Naive thymus-derived CD4-positive, alpha-beta T cell (primary cell): ENCODE results near the gene OR2S2. TPM values are rescaled to one million over a fixed set of nuclear protein-coding genes. Genes with fewer than 3 reads are reported as not detected.
"Not testable (repeated sequence)": the region's sequence is repeated elsewhere in the genome, so short reads cannot be mapped to it uniquely, and the experiment has no call there.

Experiments used
- ATAC-seq: fragments of 150-1000 bp; cut with Tn5 transposase; 2 replicates; pipeline ENCODE4 v1.10.0; 2021; ENCODE audit warnings: mild to moderate bottlenecking, moderate library complexity
- CTCF ChIA-PET: fragments of 350-600 bp; sonication (Branson Sonifier 250); formaldehyde crosslinking; loops from one replicate; lab custom pipeline; 2021; ENCODE audit warnings: antibody characterized with exemption; lab: Charles Lee
- POLR2A ChIA-PET: fragments of 350-600 bp; sonication (Branson Sonifier 250); formaldehyde crosslinking; loops from one replicate; lab custom pipeline; 2021; ENCODE audit warnings: antibody characterized with exemption, inconsistent platforms; lab: Charles Lee
- DNase-seq, 9 donors: peaks; one replicate each; pipeline versions ENCODE4 v3.0.0 to v3.0.0-alpha.2; 2020 to 2022; ENCODE audit warnings: mixed read lengths in 1 of 9
- H3K27ac ChIP-seq: one replicate; pipeline ENCODE4 v1.7.0; 2013; ENCODE audit warnings: mild to moderate bottlenecking, low read depth, low read length, moderate library complexity
- H3K27me3 ChIP-seq, 2 donors: one replicate each; pipeline ENCODE4 v1.7.0; 2013; ENCODE audit warnings: low read length in 2 of 2, mild to moderate bottlenecking in 2 of 2, moderate library complexity in 2 of 2; ENCODE audit not compliant: control insufficient read depth in 2 of 2, insufficient read depth in 2 of 2
- H3K36me3 ChIP-seq, 3 experiments: 1 replicate in 2 of 3; 2 replicates in 1 of 3; pipeline ENCODE4 v1.7.0; 2013; ENCODE audit warnings: low read length in 3 of 3, mild to moderate bottlenecking in 3 of 3, moderate library complexity in 1 of 3; ENCODE audit not compliant: insufficient read depth in 3 of 3, control insufficient read depth in 2 of 3
- H3K4me1 ChIP-seq, 2 donors: one replicate each; pipeline ENCODE4 v1.7.0; 2013; ENCODE audit warnings: low read length in 2 of 2, mild to moderate bottlenecking in 2 of 2, moderate library complexity in 1 of 2; ENCODE audit not compliant: control insufficient read depth in 2 of 2, insufficient read depth in 2 of 2
- H3K4me3 ChIP-seq: 2 replicates; pipeline ENCODE4 v1.7.0; 2013; ENCODE audit warnings: mild to moderate bottlenecking, low read length
- H3K9me3 ChIP-seq, 3 experiments: 1 replicate in 2 of 3; 2 replicates in 1 of 3; pipeline ENCODE4 v1.7.0; 2013; ENCODE audit warnings: low read length in 3 of 3; ENCODE audit not compliant: control insufficient read depth in 2 of 3
- H3K27ac Mint-ChIP-seq, 9 donors: one replicate each; pipeline ENCODE4 v1.8.0; 2020 to 2022; ENCODE audit warnings: mixed read lengths in 9 of 9, mild to moderate bottlenecking in 8 of 9, moderate library complexity in 5 of 9, inconsistent platforms in 2 of 9
- H3K27me3 Mint-ChIP-seq, 5 donors: one replicate each; pipeline ENCODE4 v1.8.0; 2021 to 2022; ENCODE audit warnings: mixed read lengths in 5 of 5, mild to moderate bottlenecking in 1 of 5
- H3K36me3 Mint-ChIP-seq, 5 donors: one replicate each; pipeline ENCODE4 v1.8.0; 2020 to 2022; ENCODE audit warnings: mixed read lengths in 5 of 5, mild to moderate bottlenecking in 3 of 5, inconsistent platforms in 1 of 5
- H3K4me1 Mint-ChIP-seq, 7 donors: one replicate each; pipeline ENCODE4 v1.8.0; 2020 to 2022; ENCODE audit warnings: mixed read lengths in 7 of 7, mild to moderate bottlenecking in 3 of 7, inconsistent platforms in 1 of 7
- H3K4me3 Mint-ChIP-seq, 10 donors: one replicate each; pipeline ENCODE4 v1.8.0; 2020 to 2022; ENCODE audit warnings: mild to moderate bottlenecking in 10 of 10, mixed read lengths in 10 of 10, moderate library complexity in 6 of 10, inconsistent platforms in 2 of 10
- H3K9me3 Mint-ChIP-seq, 11 donors: one replicate each; pipeline ENCODE4 v1.8.0; 2020 to 2022; ENCODE audit warnings: mixed read lengths in 11 of 11, mild to moderate bottlenecking in 4 of 11, inconsistent platforms in 1 of 11, moderate library complexity in 1 of 11
- intact Hi-C, 2 donors: fragments of 100-400 bp; cut with micrococcal nuclease; formaldehyde crosslinking; loops; one replicate each; pipeline ENCODE4 v1.15.1; 2023
- polyA plus RNA-seq, 2 donors: library from polyadenylated mRNA; unstranded; fragments of 300-500 nt; fragmentation: Illumina TruSeq; gene quantifications; one replicate each; pipeline ENCODE4 v1.2.3, GENCODE V29; 2021
- total RNA-seq, 6 experiments: library from RNA in 5 of 6; stranded (reverse) in 5 of 6; gene quantifications; 1 replicate in 5 of 6; 2 replicates in 1 of 6; pipeline ENCODE4 v1.2.3 and lab custom pipeline; 2021 to 2026

OR2S2 gene
- total and polyA plus RNA-seq, 7 experiments from 2014 or later = not detected

GRCh38 chr9:35915681-35916294 lies 42.2 kb downstream of the OR2S2 start:
- no peak overlapping the region for H3K27ac ChIP-seq
- no peak overlapping the region for H3K4me3 ChIP-seq
- Mint-ChIP-seq H3K9me3 (no peaks in the 10 kb centered on the region), H3K27me3 (no peaks in the 10 kb centered on the region), H3K4me3 (no peak overlapping the region), H3K27ac (peak overlapping the region in 6 of 9 donors; percentile 14 to 72 (median 47)), H3K4me1 (peaks cover 15 to 38% (median 23%) of the 10 kb centered on the region in 7 donors), H3K36me3 (no peaks in the 10 kb centered on the region)
- no peaks in the 10 kb centered on the region for H3K36me3 ChIP-seq
- H3K4me1 ChIP-seq = peaks cover 11 to 20% of the 10 kb centered on the region in 2 donors
- POLR2A ChIA-PET = interaction anchor here (0.7 to 1.2 kb wide), 3 partner anchors 9 to 184 kb away, joined by 3 read pairs; partner anchors contain the start of genes CREB3 and HRCT1
- CTCF ChIA-PET = interaction anchor here (1.7 kb wide), 1 partner anchor 30 kb away, joined by 5 read pairs; no protein-coding TSS in a partner anchor
- ATAC-seq = no peak
- H3K27me3 ChIP-seq = no peaks in the 10 kb centered on the region
- no peaks in the 10 kb centered on the region for H3K9me3 ChIP-seq
- intact Hi-C loops = no loop called here
- no peak for DNase-seq

GRCh38 chr9:35914301-35914807 lies 43.6 kb downstream of the OR2S2 start:
- DNase-seq = peak in 1 of 9 donors; percentile 17
- intact Hi-C loops = no loop called here
- ChIA-PET POLR2A (interaction anchor here (0.6 kb wide), 2 partner anchors 136 to 150 kb away, joined by 3 to 4 read pairs; no protein-coding TSS in a partner anchor), CTCF (interaction anchor here (0.7 to 1.5 kb wide), 3 partner anchors 11 to 40 kb away, joined by 3 to 4 read pairs (median 3); no protein-coding TSS in a partner anchor)
- Histone ChIP-seq H3K27ac (no peak overlapping the region), H3K4me3 (no peak overlapping the region), H3K36me3 (no peaks in the 10 kb centered on the region), H3K9me3 (no peaks in the 10 kb centered on the region), H3K4me1 (peaks cover 25 to 34% of the 10 kb centered on the region in 2 donors), H3K27me3 (no peaks in the 10 kb centered on the region)
- Mint-ChIP-seq H3K36me3 (no peaks in the 10 kb centered on the region), H3K27me3 (no peaks in the 10 kb centered on the region), H3K4me1 (peaks cover 18 to 46% (median 30%) of the 10 kb centered on the region in 7 donors), H3K4me3 (no peak overlapping the region), H3K27ac (no peak overlapping the region), H3K9me3 (no peaks in the 10 kb centered on the region)
- ATAC-seq = peak; percentile 52

DNA sequence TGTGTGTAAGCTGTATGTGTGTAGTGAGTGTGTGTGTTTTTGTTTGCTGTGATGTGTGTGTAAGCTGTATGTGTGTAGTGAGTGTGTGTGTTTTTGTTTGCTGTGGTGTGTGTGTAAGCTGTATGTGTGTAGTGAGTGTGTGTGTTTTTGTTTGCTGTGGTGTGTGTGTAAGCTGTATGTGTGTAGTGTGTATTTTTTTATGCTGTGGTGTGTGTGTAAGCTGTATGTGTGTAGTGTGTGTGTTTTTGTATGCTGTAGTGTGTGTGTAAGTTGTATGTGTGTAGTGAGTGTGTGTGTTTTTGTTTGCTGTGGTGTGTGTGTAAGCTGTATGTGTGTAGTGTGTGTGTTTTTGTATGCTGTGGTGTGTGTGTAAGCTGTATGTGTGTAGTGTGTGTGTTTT lies 44.5 kb downstream of the OR2S2 start:
- H3K4me3 ChIP-seq, intact Hi-C loops, H3K27ac Mint-ChIP-seq, H3K27me3 ChIP-seq, H3K27me3 Mint-ChIP-seq, H3K9me3 Mint-ChIP-seq, H3K9me3 ChIP-seq, H3K36me3 Mint-ChIP-seq, H3K36me3 ChIP-seq, DNase-seq, ATAC-seq, H3K4me3 Mint-ChIP-seq, H3K27ac ChIP-seq: not testable (repeated sequence)
- peaks cover 31 to 43% of the 10 kb centered on the region in 2 donors for H3K4me1 ChIP-seq
- ChIA-PET CTCF (interaction anchor here (0.7 to 2.5 kb wide), 7 partner anchors 10 to 68 kb away, joined by 3 to 14 read pairs (median 3); no protein-coding TSS in a partner anchor), POLR2A (interaction anchor here (2.9 kb wide), 1 partner anchor 27 kb away, joined by 11 read pairs; no protein-coding TSS in a partner anchor)
- peaks cover 18 to 49% (median 40%) of the 10 kb centered on the region in 7 donors for H3K4me1 Mint-ChIP-seq

DNA sequence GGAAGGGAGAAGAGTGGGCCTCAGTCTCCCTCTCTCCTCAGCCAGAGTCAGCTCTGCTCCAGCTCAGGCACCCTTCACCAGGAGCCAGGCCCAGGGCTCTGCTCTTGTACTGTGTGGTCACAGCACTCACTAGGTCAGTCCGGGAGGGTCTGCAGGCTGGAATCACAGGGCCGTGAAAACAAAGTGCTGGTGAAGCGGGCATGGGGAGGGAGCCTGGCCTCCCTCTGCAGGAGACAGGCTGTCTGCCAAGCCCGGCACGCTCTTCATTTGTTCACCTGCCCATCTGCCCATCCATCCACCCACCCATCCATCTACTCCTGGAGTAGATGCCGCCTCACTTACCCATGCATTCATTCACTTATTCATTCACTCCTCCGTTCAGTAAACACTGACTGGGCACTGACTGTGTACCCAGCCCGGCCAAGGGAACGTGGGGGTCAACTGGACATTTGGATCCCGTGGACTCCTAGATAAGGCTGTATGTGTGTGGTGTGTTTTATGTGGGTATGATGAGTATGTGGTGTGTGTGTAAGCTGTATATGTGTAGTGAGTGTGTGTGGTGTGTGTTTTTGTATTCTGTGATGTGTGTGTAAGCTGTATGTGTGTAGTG lies 45.1 kb downstream of the OR2S2 start:
- ATAC-seq (no peak), DNase-seq (no peak)
- no peaks in the 10 kb centered on the region for H3K27me3 Mint-ChIP-seq
- Histone ChIP-seq H3K36me3 (no peaks in the 10 kb centered on the region), H3K27me3 (no peaks in the 10 kb centered on the region), H3K9me3 (no peaks in the 10 kb centered on the region), H3K4me1 (peaks cover 34 to 49% of the 10 kb centered on the region in 2 donors), H3K4me3 (no peak overlapping the region), H3K27ac (no peak overlapping the region)
- intact Hi-C loops = no loop called here
- no peaks in the 10 kb centered on the region for H3K9me3 Mint-ChIP-seq
- POLR2A ChIA-PET = interaction anchor here (0.6 to 2.9 kb wide), 2 partner anchors 28 to 238 kb away, joined by 4 to 11 read pairs; no protein-coding TSS in a partner anchor
- H3K27ac Mint-ChIP-seq = peak overlapping the region in 3 of 9 donors; percentile 41 to 63 (median 51)
- no peak overlapping the region for H3K4me3 Mint-ChIP-seq
- CTCF ChIA-PET = interaction anchor here (0.7 to 2.5 kb wide), 9 partner anchors 10 to 69 kb away, joined by 3 to 14 read pairs (median 3); no protein-coding TSS in a partner anchor
- H3K36me3 Mint-ChIP-seq = no peaks in the 10 kb centered on the region
- H3K4me1 Mint-ChIP-seq = peaks cover 16 to 54% (median 43%) of the 10 kb centered on the region in 7 donors

- Histone ChIP-seq H3K4me3 (no peak overlapping the region), H3K9me3 (no peaks in the 10 kb centered on the region), H3K27me3 (no peaks in the 10 kb centered on the region), H3K4me1 (peaks cover 35 to 61% of the 10 kb centered on the region in 2 donors), H3K36me3 (no peaks in the 10 kb centered on the region), H3K27ac (peak overlapping the region; percentile 24)
- Mint-ChIP-seq H3K36me3 (no peaks in the 10 kb centered on the region), H3K27ac (peak overlapping the region in 7 of 9 donors; percentile 52 to 98 (median 95)), H3K9me3 (no peaks in the 10 kb centered on the region), H3K4me1 (peaks cover 10 to 65% (median 52%) of the 10 kb centered on the region in 7 donors), H3K4me3 (peak overlapping the region in 8 of 10 donors; percentile 32 to 86 (median 55)), H3K27me3 (no peaks in the 10 kb centered on the region)
- POLR2A ChIA-PET = interaction anchor here (0.7 to 2.9 kb wide), 3 partner anchors 29 to 141 kb away, joined by 3 to 11 read pairs (median 3); no protein-coding TSS in a partner anchor
- ATAC-seq (no peak), DNase-seq (no peak)
- intact Hi-C loops = loop anchor here in 1 of 2 donors (1.0 to 2.0 kb wide), 2 partner anchors 8 to 29 kb away; no protein-coding TSS in a partner anchor
- CTCF ChIA-PET = interaction anchor here (0.6 to 4.9 kb wide), 8 partner anchors 8 to 159 kb away, joined by 3 to 26 read pairs (median 4); no protein-coding TSS in a partner anchor
These were observed 46.3 kb downstream of the OR2S2 start for GRCh38 chr9:35911690-35912089.
